T-cell (primary cell): ENCODE results near the gene PRR5L. TPM values are rescaled to one million over a fixed set of nuclear protein-coding genes. Genes with fewer than 3 reads are reported as not detected.

ENCODE experiments used
- ATAC-seq, 4 experiments: fragments of 200-7000 bp in 3 of 4; fragments of 150-1000 bp in 1 of 4; cut with Tn5 transposase; replicated peaks in 1 of 4; 1 replicate in 3 of 4; 2 replicates in 1 of 4; pipeline ENCODE4 v1.10.0; 2021; ENCODE audit warnings: moderate library complexity in 3 of 4, mild to moderate bottlenecking in 2 of 4, moderate number of reproducible peaks in 1 of 4
- CTCF ChIA-PET, 2 donors: fragments of 300-600 bp; sonication (Branson Sonifier 250); formaldehyde crosslinking; loops; one replicate each; lab custom pipeline; 2022; ENCODE audit warnings: antibody characterized with exemption in 2 of 2; lab: Charles Lee
- POLR2A ChIA-PET, 2 donors: fragments of 300-600 bp; sonication (Branson Sonifier 250); formaldehyde crosslinking; loops; one replicate each; lab custom pipeline; 2022; ENCODE audit warnings: antibody characterized with exemption in 2 of 2; lab: Charles Lee
- DNase-seq, 35 experiments: peaks; one replicate each; pipeline versions ENCODE4 v3.0.0 to v3.0.0-alpha.2; 2013 to 2023
- H3K27ac ChIP-seq: one replicate; pipeline ENCODE4 v1.5.1; 2013; ENCODE audit warnings: low read length
- H3K27me3 ChIP-seq, 2 experiments: replicated peaks in 1 of 2; 1 replicate in 1 of 2; 2 replicates in 1 of 2; pipeline versions ENCODE4 v1.6.1 to v1.7.0; 2013; ENCODE audit warnings: low read length in 1 of 2, mixed read lengths in 1 of 2; ENCODE audit not compliant: control insufficient read depth in 2 of 2, insufficient read depth in 2 of 2; ENCODE audit errors: extremely low read depth in 1 of 2
- H3K36me3 ChIP-seq, 2 donors: 1 replicate in 1 of 2; 2 replicates in 1 of 2; pipeline versions ENCODE4 v1.6.1 to v1.7.0; 2013; ENCODE audit warnings: low read length in 1 of 2; ENCODE audit not compliant: control insufficient read depth in 2 of 2, insufficient read depth in 1 of 2; ENCODE audit errors: extremely low read depth in 1 of 2
- H3K4me1 ChIP-seq, 2 experiments: 1 replicate in 1 of 2; 2 replicates in 1 of 2; pipeline versions ENCODE4 v1.6.1 to v1.7.0; 2013; ENCODE audit warnings: low read length in 2 of 2, mixed read lengths in 1 of 2; ENCODE audit not compliant: insufficient read depth in 2 of 2, control insufficient read depth in 1 of 2; ENCODE audit errors: extremely low read depth in 1 of 2
- H3K4me3 ChIP-seq, 2 donors: 1 replicate in 1 of 2; 2 replicates in 1 of 2; pipeline versions ENCODE4 v1.5.1 to v1.7.0; 2013; ENCODE audit warnings: mild to moderate bottlenecking in 2 of 2, low read length in 1 of 2, moderate library complexity in 1 of 2; ENCODE audit not compliant: control insufficient read depth in 1 of 2; ENCODE audit errors: extremely low read depth in 1 of 2
- H3K9me3 ChIP-seq: 2 replicates; pipeline ENCODE4 v1.7.0; 2013
- H3K27ac Mint-ChIP-seq, 2 donors: one replicate each; pipeline ENCODE4 v1.8.0; 2020 to 2021; ENCODE audit warnings: mild to moderate bottlenecking in 2 of 2, mixed read lengths in 2 of 2
- H3K27me3 Mint-ChIP-seq, 2 donors: one replicate each; pipeline ENCODE4 v1.8.0; 2021 to 2022; ENCODE audit warnings: mixed read lengths in 2 of 2
- H3K36me3 Mint-ChIP-seq: one replicate; pipeline ENCODE4 v1.8.0; 2021; ENCODE audit warnings: mixed read lengths
- H3K4me1 Mint-ChIP-seq, 3 donors: one replicate each; pipeline ENCODE4 v1.8.0; 2020 to 2022; ENCODE audit warnings: mixed read lengths in 3 of 3, mild to moderate bottlenecking in 1 of 3
- H3K4me3 Mint-ChIP-seq, 3 donors: one replicate each; pipeline ENCODE4 v1.8.0; 2020 to 2022; ENCODE audit warnings: mild to moderate bottlenecking in 3 of 3, mixed read lengths in 3 of 3, moderate library complexity in 3 of 3
- H3K9me3 Mint-ChIP-seq, 3 donors: one replicate each; pipeline ENCODE4 v1.8.0; 2020 to 2022; ENCODE audit warnings: mixed read lengths in 3 of 3
- WGBS: methylation state at CpG from one replicate; pipeline ENCODE4 v1.1.5; 2013; ENCODE audit warnings: missing lambda C conversion rate; ENCODE audit not compliant: insufficient coverage; 5-methylcytosine and 5-hydroxymethylcytosine counted together
- total RNA-seq, 35 experiments: library from RNA in 6 of 35; stranded (reverse) in 6 of 35; fragments of 120-200 nt in 1 of 35; gene quantifications; one replicate each; pipeline versions ENCODE4 v1.2.1 to v1.2.4 and lab custom pipeline; 2013 to 2026

The PRR5L gene
- total RNA-seq, 5 donors from 2014 or later (not counting 1 experiment from before 2014, with no cell fraction given) = 22.3 to 64.0 (median 31.3) TPM

- POLR2A ChIA-PET = no interaction called here
- no CpG with 5 or more reads among the region's 1 CpG for WGBS
Observed at GRCh38 chr11:36347384-36347906, 51.4 kb downstream of the PRR5L start.

GRCh38 chr11:36349351-36350136, 53.5 kb downstream of the PRR5L start:
- H3K9me3 Mint-ChIP-seq = no peaks in the 10 kb centered on the region

More at GRCh38 chr11:36347384-36347906, 51.4 kb downstream of the PRR5L start:
- H3K27ac ChIP-seq = no peak overlapping the region
- H3K9me3 Mint-ChIP-seq = no peaks in the 10 kb centered on the region
- H3K4me1 Mint-ChIP-seq = peaks cover 9 to 11% (median 11%) of the 10 kb centered on the region in 3 donors
- no peaks in the 10 kb centered on the region for H3K9me3 ChIP-seq
- no peaks in the 10 kb centered on the region for H3K36me3 ChIP-seq
- no peak overlapping the region for H3K4me3 Mint-ChIP-seq
- H3K27me3 ChIP-seq = no peaks in the 10 kb centered on the region
- peaks cover 1 to 4% of the 10 kb centered on the region in 2 experiments for H3K4me1 ChIP-seq
- no peak overlapping the region for H3K27ac Mint-ChIP-seq
- no peak for DNase-seq
- no peak for ATAC-seq
- no peaks in the 10 kb centered on the region for H3K36me3 Mint-ChIP-seq
- CTCF ChIA-PET = interaction anchor here in 1 of 2 donors (1.7 kb wide), 1 partner anchor 145 kb away, joined by 4 read pairs; no protein-coding TSS in a partner anchor
- H3K27me3 Mint-ChIP-seq = peaks cover 20 to 24% of the 10 kb centered on the region in 2 donors
- no peak overlapping the region for H3K4me3 ChIP-seq

GRCh38 chr11:36350137-36350513, 54.0 kb downstream of the PRR5L start:
- no peaks in the 10 kb centered on the region for H3K36me3 ChIP-seq
- no peaks in the 10 kb centered on the region for H3K36me3 Mint-ChIP-seq
- no peak overlapping the region for H3K4me3 ChIP-seq
- peaks cover 21 to 37% (median 25%) of the 10 kb centered on the region in 3 donors for H3K4me1 Mint-ChIP-seq
- H3K9me3 Mint-ChIP-seq = no peaks in the 10 kb centered on the region
- no peak for DNase-seq
- no peak overlapping the region for H3K4me3 Mint-ChIP-seq
- peaks cover 3 to 14% of the 10 kb centered on the region in 2 experiments for H3K4me1 ChIP-seq
- ChIA-PET POLR2A (no interaction called here), CTCF (interaction anchor here in 1 of 2 donors (0.6 kb wide), 1 partner anchor 131 kb away, joined by 3 read pairs; no protein-coding TSS in a partner anchor)
- ATAC-seq = no peak
- WGBS = 0% methylated on average over 1 of the region's 1 CpG
- peak overlapping the region in 1 of 2 donors; percentile 24 for H3K27ac Mint-ChIP-seq
- H3K27me3 Mint-ChIP-seq = peaks cover 12% of the 10 kb centered on the region in 2 donors
- H3K27ac ChIP-seq = no peak overlapping the region
- no peaks in the 10 kb centered on the region for H3K9me3 ChIP-seq
- no peaks in the 10 kb centered on the region for H3K27me3 ChIP-seq

More at GRCh38 chr11:36349351-36350136, 53.5 kb downstream of the PRR5L start:
- H3K4me1 Mint-ChIP-seq = peaks cover 21 to 32% (median 22%) of the 10 kb centered on the region in 3 donors
- Histone ChIP-seq H3K9me3 (no peaks in the 10 kb centered on the region), H3K4me1 (peaks cover 3 to 14% of the 10 kb centered on the region in 2 experiments), H3K27me3 (no peaks in the 10 kb centered on the region), H3K4me3 (no peak overlapping the region), H3K27ac (no peak overlapping the region), H3K36me3 (no peaks in the 10 kb centered on the region)
- ATAC-seq (no peak), DNase-seq (no peak)
- CTCF ChIA-PET = interaction anchor here in 1 of 2 donors (0.6 to 1.7 kb wide), 4 partner anchors 32 to 143 kb away, joined by 3 to 4 read pairs (median 4); no protein-coding TSS in a partner anchor
- peak overlapping the region in 1 of 2 donors; percentile 2 for H3K27ac Mint-ChIP-seq
- H3K4me3 Mint-ChIP-seq = no peak overlapping the region
- 79% methylated on average over 4 of the region's 8 CpGs for WGBS
- POLR2A ChIA-PET = interaction anchor here in 1 of 2 donors (0.8 kb wide), 1 partner anchor 26 kb away, joined by 4 read pairs; no protein-coding TSS in a partner anchor
- H3K27me3 Mint-ChIP-seq = peaks cover 15 to 16% of the 10 kb centered on the region in 2 donors
- no peaks in the 10 kb centered on the region for H3K36me3 Mint-ChIP-seq

DNA sequence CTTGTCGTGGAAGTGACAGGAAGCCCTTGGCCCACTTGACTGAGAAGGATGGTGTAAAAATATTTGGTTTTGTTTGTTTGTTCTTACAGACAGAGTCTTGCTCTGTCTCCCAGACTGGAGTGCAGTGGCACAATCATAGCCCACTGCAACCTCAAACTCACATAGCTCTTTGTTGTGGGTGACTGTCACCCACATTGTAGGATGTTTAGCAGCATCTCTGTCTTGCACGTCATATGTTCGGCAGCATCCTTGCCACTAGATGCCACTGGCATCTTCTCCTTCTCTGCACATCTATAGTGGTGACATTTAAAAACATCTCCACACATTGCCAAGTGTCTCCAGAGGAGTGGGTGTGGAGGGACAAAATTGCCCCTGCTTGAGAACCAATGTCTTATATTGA, 56.8 kb downstream of the PRR5L start:
- H3K27me3 Mint-ChIP-seq = peaks cover 10 to 18% of the 10 kb centered on the region in 2 donors
- DNase-seq (peak in 34 of 35 experiments; percentile 34 to 86 (median 62)), ATAC-seq (peak; percentile 90 to 98 (median 93))
- Histone ChIP-seq H3K9me3 (no peaks in the 10 kb centered on the region), H3K4me3 (no peak overlapping the region), H3K4me1 (peaks cover 3 to 14% of the 10 kb centered on the region in 2 experiments), H3K27ac (no peak overlapping the region), H3K36me3 (no peaks in the 10 kb centered on the region), H3K27me3 (no peaks in the 10 kb centered on the region)
- no peaks in the 10 kb centered on the region for H3K36me3 Mint-ChIP-seq
- POLR2A ChIA-PET = interaction anchor here in 1 of 2 donors (0.6 to 1.2 kb wide), 2 partner anchors 10 to 194 kb away, joined by 3 to 4 read pairs; no protein-coding TSS in a partner anchor
- CTCF ChIA-PET = interaction anchor here in 1 of 2 donors (0.5 to 4.0 kb wide), 30 partner anchors 11 to 675 kb away, joined by 3 to 40 read pairs (median 4); partner anchors contain the start of gene COMMD9
- H3K4me3 Mint-ChIP-seq = no peak overlapping the region
- WGBS = 0% methylated on average over 1 of the region's 3 CpGs
- peaks cover 21 to 57% (median 25%) of the 10 kb centered on the region in 3 donors for H3K4me1 Mint-ChIP-seq
- H3K27ac Mint-ChIP-seq = peak overlapping the region; percentile 18 to 50
- H3K9me3 Mint-ChIP-seq = no peaks in the 10 kb centered on the region

DNA sequence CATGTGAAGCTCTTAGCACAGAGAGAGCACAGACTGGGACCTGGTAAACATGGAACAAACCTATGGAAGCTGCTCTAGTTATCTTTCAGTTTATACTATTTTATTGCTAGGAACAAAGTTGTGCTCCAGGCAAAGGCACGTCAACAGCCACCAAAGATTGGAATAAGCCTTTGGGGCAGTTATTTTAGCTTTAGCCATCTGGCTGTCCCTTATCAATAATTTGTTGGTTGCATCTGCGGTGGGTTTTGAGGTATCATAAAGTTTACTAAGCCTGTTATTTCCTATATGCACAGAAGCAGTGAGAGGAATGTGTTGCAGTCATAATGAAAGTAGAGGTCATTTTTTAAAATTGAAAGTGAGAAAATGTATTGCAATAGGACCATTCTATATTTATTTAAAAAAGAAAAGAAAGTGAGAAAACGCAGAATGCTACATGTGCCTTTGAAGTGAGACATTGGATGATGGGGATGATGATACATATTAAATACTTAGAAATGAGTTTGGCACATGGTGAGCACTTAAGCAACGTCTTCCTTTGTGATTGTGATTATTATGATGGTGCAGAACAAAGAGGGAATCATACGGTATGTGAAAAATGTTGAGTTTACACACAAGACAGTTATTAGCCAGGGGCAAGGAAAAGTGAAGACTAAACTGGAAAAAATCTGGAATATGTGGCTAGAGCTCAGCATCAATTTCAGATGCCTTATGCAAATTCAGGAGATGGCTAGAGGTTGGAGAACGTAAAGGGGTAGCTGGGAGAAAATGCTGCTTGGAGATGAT, 58.3 kb downstream of the PRR5L start:
- H3K9me3 ChIP-seq = no peaks in the 10 kb centered on the region
- Mint-ChIP-seq H3K36me3 (no peaks in the 10 kb centered on the region), H3K4me1 (peaks cover 21 to 72% (median 28%) of the 10 kb centered on the region in 3 donors), H3K27ac (no peak overlapping the region), H3K4me3 (no peak overlapping the region), H3K9me3 (no peaks in the 10 kb centered on the region), H3K27me3 (peaks cover 13 to 21% of the 10 kb centered on the region in 2 donors)
- H3K4me1 ChIP-seq = peaks cover 3 to 14% of the 10 kb centered on the region in 2 experiments
- CTCF ChIA-PET = interaction anchor here (0.5 to 4.0 kb wide), 8 partner anchors 19 to 125 kb away, joined by 3 to 40 read pairs (median 4); no protein-coding TSS in a partner anchor
- H3K4me3 ChIP-seq = no peak overlapping the region
- WGBS = 37% methylated on average over 4 of the region's 6 CpGs
- H3K36me3 ChIP-seq = no peaks in the 10 kb centered on the region
- no peaks in the 10 kb centered on the region for H3K27me3 ChIP-seq
- DNase-seq = no peak
- ATAC-seq = no peak
- POLR2A ChIA-PET = interaction anchor here in 1 of 2 donors (1.2 kb wide), 1 partner anchor 9 kb away, joined by 4 read pairs; no protein-coding TSS in a partner anchor
- no peak overlapping the region for H3K27ac ChIP-seq
